HG02642 (cell line): Measurements from ENCODE around the gene IQCF5.
"Not testable (repeated sequence)": the region's sequence is repeated elsewhere in the genome, so short reads cannot be mapped to it uniquely, and the experiment has no call there.

Experiments used
- ATAC-seq: cut with Tn5 transposase; IDR thresholded peaks from one replicate; pipeline ENCODE4 v1.9.1; 2021; ENCODE audit warnings: mild to moderate bottlenecking; ENCODE audit not compliant: unreplicated experiment, poor library complexity

The IQCF5 gene

GRCh38 chr3:51873253-51873766, 2.1 kb downstream of the IQCF5 start:
- ATAC-seq: no peak

GRCh38 chr3:51869304-51869703, 6.1 kb downstream of the IQCF5 start:
- no peak for ATAC-seq

GRCh38 chr3:51868896-51869295, 6.5 kb downstream of the IQCF5 start:
- not testable (repeated sequence) for ATAC-seq

GRCh38 chr3:51862886-51863285, 12.5 kb downstream of the IQCF5 start:
- ATAC-seq: no peak

DNA sequence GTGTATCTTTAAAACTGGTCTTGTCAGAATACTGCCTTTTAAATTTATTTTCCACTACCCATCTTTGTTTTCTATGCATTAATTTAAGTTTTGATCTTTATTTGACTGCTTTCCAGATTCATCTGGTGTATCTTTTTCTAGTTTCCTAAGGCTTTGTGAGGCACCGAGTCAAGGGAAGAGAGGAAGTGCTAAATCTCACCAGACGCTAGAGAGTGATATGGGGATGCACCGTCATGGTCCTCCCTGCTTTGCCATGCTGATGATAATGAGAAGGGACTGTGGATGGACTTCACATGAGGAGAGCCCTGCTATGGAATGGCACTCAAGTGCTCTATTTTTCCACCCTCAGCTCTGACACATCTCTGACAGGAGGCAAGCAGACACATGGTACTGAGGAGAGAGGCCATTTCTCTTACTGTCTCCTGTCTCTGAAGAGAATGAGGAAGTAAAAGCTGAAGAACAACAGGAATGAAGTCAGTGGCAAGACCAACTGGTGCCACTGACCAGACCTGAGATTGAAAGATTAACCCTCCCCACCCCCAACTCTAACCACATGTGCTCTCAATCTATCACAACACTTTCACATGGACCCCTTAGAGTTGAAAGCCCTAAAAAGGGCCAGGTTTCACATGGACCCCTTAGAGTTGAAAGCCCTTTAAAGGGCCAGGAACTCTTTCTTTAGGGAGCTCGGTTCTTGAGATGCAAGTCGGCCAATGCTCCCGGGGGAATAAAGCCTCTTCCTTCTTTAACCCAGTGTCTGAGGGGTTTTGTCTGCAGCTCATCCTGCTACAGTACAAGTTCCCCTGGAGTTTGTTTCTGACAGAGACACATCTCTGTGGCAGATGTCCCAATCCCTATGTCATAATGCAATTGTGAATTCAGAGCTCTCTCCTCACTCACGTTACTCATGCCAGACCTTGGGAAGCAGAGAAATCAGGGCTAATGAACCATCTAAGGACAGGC, 14.4 kb downstream of the IQCF5 start, which contains the start of gene IQCF2:
Gene IQCF2, plus strand, starts transcription at position 913 of the 963 bp plus-strand sequence. CDS start 52 bp downstream, outside the sequence.
- no peak for ATAC-seq

DNA sequence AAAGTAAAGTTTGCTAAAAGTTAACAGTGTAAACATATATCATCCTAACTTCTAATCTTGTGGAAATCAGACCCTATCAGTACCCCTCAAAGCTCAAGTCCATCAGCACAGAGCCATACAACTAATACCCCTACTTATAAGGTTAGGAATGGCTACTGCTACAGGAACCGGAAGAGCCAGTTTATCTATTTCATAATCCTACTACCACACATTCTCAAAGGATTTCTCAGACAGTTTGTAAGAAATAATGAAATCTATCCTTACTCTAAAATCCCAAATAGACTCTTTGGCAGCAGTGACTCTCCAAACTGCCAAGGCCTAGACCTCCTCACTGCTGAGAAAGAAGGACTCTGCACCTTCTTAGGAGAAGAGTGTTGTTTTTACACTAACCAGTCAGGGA, 20.0 kb downstream of the IQCF5 start:
- not testable (repeated sequence) for ATAC-seq

GRCh38 chr3:51845129-51845528, 30.3 kb downstream of the IQCF5 start:
- ATAC-seq: no peak

DNA sequence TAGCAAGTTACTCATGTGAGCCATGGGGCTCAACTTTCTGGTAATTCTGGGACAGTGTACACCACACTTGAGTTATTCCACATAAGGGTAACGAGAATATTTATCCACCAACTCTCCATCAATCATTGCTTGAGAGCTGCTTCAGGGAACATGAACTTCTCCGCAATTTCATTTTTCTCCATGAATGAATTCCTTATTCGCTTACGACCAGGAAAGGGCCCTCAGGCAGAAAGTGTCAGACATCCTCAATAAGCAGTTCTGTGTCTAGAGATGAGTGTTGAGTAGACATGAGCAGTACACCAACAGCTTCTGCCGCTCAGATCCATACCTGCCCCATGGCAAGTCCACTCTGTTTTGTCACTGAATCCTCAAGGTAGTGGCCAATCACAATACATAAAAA, 38.8 kb downstream of the IQCF5 start:
- ATAC-seq: no peak

GRCh38 chr3:51830836-51831385, 44.5 kb downstream of the IQCF5 start:
- no peak for ATAC-seq

GRCh38 chr3:51830345-51830744, 45.1 kb downstream of the IQCF5 start:
- no peak for ATAC-seq

DNA sequence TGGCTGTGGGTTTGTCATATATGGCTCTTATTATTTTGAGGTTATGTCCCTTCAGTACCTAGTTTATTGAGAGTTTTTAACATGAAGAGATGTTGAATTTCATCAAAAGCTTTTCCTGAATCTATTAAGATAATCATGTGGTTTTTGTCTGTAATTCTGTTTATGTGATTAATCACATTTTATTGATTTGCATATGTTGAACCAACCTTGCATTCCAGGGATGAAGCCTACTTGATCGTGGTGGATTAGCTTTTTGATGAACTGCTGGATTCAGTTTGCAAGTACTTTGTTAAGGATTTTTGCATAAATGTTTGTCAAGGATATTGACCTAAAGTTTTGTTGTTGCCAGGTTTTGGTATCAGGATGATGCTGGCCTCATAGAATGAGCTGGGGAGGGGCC, 47.1 kb downstream of the IQCF5 start:
- no peak for ATAC-seq
